GM12878 (cell line): ENCODE results near the gene CDC14A. TPM values are rescaled to one million over a fixed set of nuclear protein-coding genes. Genes with fewer than 3 reads are reported as not detected.

Experiments
- ATAC-seq: fragments of 200-7000 bp; cut with Tn5 transposase; 3 replicates; pipeline ENCODE4 v1.9.1; 2020; ENCODE audit warnings: mild to moderate bottlenecking, moderate library complexity
- BruUV-seq: library from RNA; stranded (reverse); fragments of 400-500 nt; replicated peaks from 2 replicates; lab custom pipeline; 2021; lab: Mats Ljungman, UMichigan
- CTCF ChIA-PET: fragments of 300-600 bp; sonication (Branson Sonifier 250); formaldehyde crosslinking; extraction: SDS; loops from one replicate; lab custom pipeline; 2021; ENCODE audit warnings: inconsistent platforms; lab: Yijun Ruan, JAX
- POLR2A ChIA-PET: fragments of 350-600 bp; formaldehyde crosslinking; extraction: SDS; loops from one replicate; lab custom pipeline; 2021; ENCODE audit warnings: inconsistent platforms; lab: Charles Lee
- RAD21 ChIA-PET: fragments of 300-600 bp; sonication (Branson Sonifier 250); formaldehyde crosslinking; loops from one replicate; lab custom pipeline; 2023; ENCODE audit warnings: antibody characterized with exemption; ENCODE audit not compliant: unreplicated experiment; lab: Charles Lee
- SMC1A ChIA-PET: fragments of 300-600 bp; sonication (Branson Sonifier 250); formaldehyde crosslinking; loops from one replicate; lab custom pipeline; 2023; ENCODE audit not compliant: unreplicated experiment, uncharacterized antibody; lab: Charles Lee
- DNase-seq: peaks from one replicate; pipeline ENCODE4 v3.0.0-alpha.2; 2011; ENCODE audit warnings: low read depth, low spot score
- FAIRE-seq: peaks from 3 replicates; lab custom pipeline; 2011; peaks lifted over from hg19 to GRCh38; lab: Jason Lieb, UNC
- H2AFZ ChIP-seq: 2 replicates; pipeline ENCODE4 v1.6.0; 2011; ENCODE audit warnings: low read depth, low read length, control low read depth; ENCODE audit not compliant: control insufficient read depth
- H3K27ac ChIP-seq: 2 replicates; pipeline ENCODE4 v1.5.1; 2011; ENCODE audit warnings: control low read depth; ENCODE audit not compliant: control insufficient read depth, insufficient read depth
- H3K27me3 ChIP-seq, 2 experiments: replicated peaks in 1 of 2; 2 replicates each; pipeline versions ENCODE4 v1.6.0 to v1.6.1; 2011; ENCODE audit warnings: low read length in 1 of 2; ENCODE audit not compliant: control insufficient read depth in 2 of 2, insufficient read depth in 2 of 2
- H3K36me3 ChIP-seq, 2 experiments: 2 replicates each; pipeline ENCODE4 v1.5.1; 2011; ENCODE audit warnings: low read length in 1 of 2; ENCODE audit not compliant: control insufficient read depth in 2 of 2, insufficient read depth in 2 of 2
- H3K4me1 ChIP-seq: 2 replicates; pipeline ENCODE4 v1.6.1; 2011; ENCODE audit warnings: mild to moderate bottlenecking, low read length, moderate library complexity, mixed read lengths; ENCODE audit not compliant: control insufficient read depth, insufficient read depth
- H3K4me2 ChIP-seq: 2 replicates; pipeline ENCODE4 v1.6.0; 2011; ENCODE audit warnings: control low read depth; ENCODE audit not compliant: control insufficient read depth, insufficient read depth
- H3K4me3 ChIP-seq: fragments of 200-600 bp; sonication (generic); 2 replicates; pipeline ENCODE4 v1.5.1; 2016
- H3K79me2 ChIP-seq: 2 replicates; pipeline ENCODE4 v1.6.0; 2011; ENCODE audit warnings: low read length; ENCODE audit not compliant: control insufficient read depth, insufficient read depth
- H3K9ac ChIP-seq: 2 replicates; pipeline ENCODE4 v1.8.0; 2011; ENCODE audit warnings: low read length, control low read depth, mixed read lengths; ENCODE audit not compliant: control insufficient read depth, insufficient read depth
- H3K9me3 ChIP-seq: replicated peaks from 3 replicates; pipeline ENCODE4 v1.5.1; 2011; ENCODE audit warnings: mild to moderate bottlenecking, low read length; ENCODE audit not compliant: control insufficient read depth, insufficient read depth
- H4K20me1 ChIP-seq: 2 replicates; pipeline ENCODE4 v1.6.0; 2011; ENCODE audit not compliant: control insufficient read depth, insufficient read depth
- MEF2A ChIP-seq: IDR thresholded peaks from 2 replicates; pipeline ENCODE4 v1.6.1; 2011; ENCODE audit warnings: low read depth, mild to moderate bottlenecking, low read length, moderate library complexity; ENCODE audit not compliant: insufficient read depth
- NFIC ChIP-seq: IDR thresholded peaks from 2 replicates; pipeline ENCODE4 v1.6.1; 2012; ENCODE audit warnings: low read depth, mild to moderate bottlenecking, inconsistent platforms, low read length, moderate library complexity
- PAX5 ChIP-seq: IDR thresholded peaks from 2 replicates; pipeline ENCODE4 v1.6.1; 2011; ENCODE audit warnings: low read depth, low read length, borderline replicate concordance
- RUNX3 ChIP-seq: IDR thresholded peaks from 2 replicates; pipeline ENCODE4 v1.6.1; 2012; ENCODE audit warnings: low read length, inconsistent platforms
- SMARCA5 ChIP-seq: fragments of 450-650 bp; IDR thresholded peaks from 2 replicates; pipeline ENCODE4 v1.6.1; 2017; ENCODE audit warnings: mild to moderate bottlenecking
- SUZ12 ChIP-seq: fragments of 200-600 bp; sonication (generic); IDR thresholded peaks from one replicate; pipeline ENCODE4 v1.6.1; 2018; ENCODE audit warnings: antibody characterized with exemption, mild to moderate bottlenecking; ENCODE audit not compliant: unreplicated experiment
- ZNF207 ChIP-seq: fragments of 450-650 bp; IDR thresholded peaks from 2 replicates; pipeline ENCODE4 v1.6.1; 2014; ENCODE audit warnings: antibody characterized with exemption, mild to moderate bottlenecking, borderline replicate concordance
- WGBS: methylation state at CpG from one replicate; pipeline ENCODE4 v1.1.6; 2016; ENCODE audit warnings: low lambda C conversion rate; ENCODE audit not compliant: insufficient replicate concordance, insufficient coverage; ENCODE audit errors: missing lambda C conversion rate; 5-methylcytosine and 5-hydroxymethylcytosine counted together
- in situ Hi-C: fragments of 300-500 bp; cut with MboI; formaldehyde crosslinking; loops from 9 replicates; pipeline ENCODE4 v1.14.3; 2018; ENCODE audit warnings: mixed read lengths
- intact Hi-C: fragments of 100-400 bp; cut with micrococcal nuclease; formaldehyde crosslinking; loops from one replicate; pipeline ENCODE4 v1.14.2; 2022; ENCODE audit not compliant: unreplicated experiment
- polyA plus RNA-seq, 11 experiments: library from polyadenylated mRNA; depleted of rRNA in 4 of 11; unstranded in 6 of 11; stranded (reverse) in 5 of 11; fragments of >200 nt; fragmentation: Nextera tagmentation in 4 of 11; fragmentation: Illumina TruSeq in 1 of 11; extraction: Ambion mirVana in 4 of 11; extraction: Trizol in 1 of 11; gene quantifications; 1 replicate in 1 of 11; 2 replicates in 10 of 11; pipeline versions ENCODE4 v1.2.1 to v1.2.3, GENCODE V29; 2011 to 2016; ENCODE audit warnings: inconsistent platforms in 2 of 11, missing spikeins in 2 of 11, low read depth in 1 of 11
- total RNA-seq, 4 experiments: library from RNA; depleted of rRNA in 3 of 4; stranded (reverse); fragments of >200 nt in 3 of 4; fragmentation: Illumina TruSeq in 1 of 4; extraction: Trizol in 1 of 4; gene quantifications; 2 replicates each; pipeline versions ENCODE4 v1.2.1 to v1.2.3, GENCODE V29; 2013 to 2021
- TF ChIP-seq, protein P1 (sequence below): fragments of 450-650 bp; IDR thresholded peaks from 2 replicates; pipeline ENCODE4 v1.6.1; 2017; ENCODE audit warnings: mild to moderate bottlenecking

Gene CDC14A
- total and polyA plus RNA-seq, 10 of the 15 experiments (the other 5 are each of a cell fraction or from before 2014, with no cell fraction given), result 1.5 to 7.1 (median 5.5) TPM

DNA sequence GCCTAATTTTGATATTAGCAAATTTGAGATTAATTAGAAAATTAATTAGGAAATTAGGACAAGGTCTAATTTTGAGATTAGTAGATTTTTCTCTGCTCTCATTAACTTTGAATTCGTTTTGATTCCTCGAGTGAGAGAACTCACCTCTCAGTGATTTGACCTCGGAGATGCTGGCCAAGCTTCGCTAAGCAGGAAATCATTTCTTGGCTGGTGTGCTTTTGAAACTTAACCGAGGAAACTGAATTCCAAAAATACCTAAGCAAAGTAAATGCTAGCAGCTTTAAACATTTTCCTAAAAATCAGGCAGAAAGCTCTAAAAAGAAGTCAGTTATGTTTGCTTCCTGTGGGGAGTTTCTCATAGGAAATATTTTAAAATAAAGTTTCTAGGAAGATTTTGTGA is 34.9 kb downstream of the CDC14A start:
- ATAC-seq, result peak; percentile 58
- in situ Hi-C loops (no loop called here), intact Hi-C loops (no loop called here)
- 12% methylated on average over 5 of the region's 5 CpGs for WGBS
- H3K79me2 ChIP-seq, result no peaks in the 10 kb centered on the region
- ChIA-PET POLR2A (interaction anchor here (0.6 to 2.7 kb wide), 3 partner anchors 10 to 27 kb away, joined by 3 to 8 read pairs (median 4); no protein-coding TSS in a partner anchor), CTCF (interaction anchor here (0.7 to 2.0 kb wide), 5 partner anchors 29 to 114 kb away, joined by 3 to 10 read pairs (median 3); no protein-coding TSS in a partner anchor), RAD21 (interaction anchor here (0.9 to 1.1 kb wide), 3 partner anchors 24 to 29 kb away, joined by 3 to 6 read pairs (median 3); no protein-coding TSS in a partner anchor), SMC1A (interaction anchor here (0.8 to 3.9 kb wide), 9 partner anchors 9 to 72 kb away, joined by 3 to 14 read pairs (median 4); partner anchors contain the start of gene CDC14A)
- H3K9me3 ChIP-seq, result no peaks in the 10 kb centered on the region
- no TSS peak for BruUV-seq
- TF ChIP-seq, protein P1, sequence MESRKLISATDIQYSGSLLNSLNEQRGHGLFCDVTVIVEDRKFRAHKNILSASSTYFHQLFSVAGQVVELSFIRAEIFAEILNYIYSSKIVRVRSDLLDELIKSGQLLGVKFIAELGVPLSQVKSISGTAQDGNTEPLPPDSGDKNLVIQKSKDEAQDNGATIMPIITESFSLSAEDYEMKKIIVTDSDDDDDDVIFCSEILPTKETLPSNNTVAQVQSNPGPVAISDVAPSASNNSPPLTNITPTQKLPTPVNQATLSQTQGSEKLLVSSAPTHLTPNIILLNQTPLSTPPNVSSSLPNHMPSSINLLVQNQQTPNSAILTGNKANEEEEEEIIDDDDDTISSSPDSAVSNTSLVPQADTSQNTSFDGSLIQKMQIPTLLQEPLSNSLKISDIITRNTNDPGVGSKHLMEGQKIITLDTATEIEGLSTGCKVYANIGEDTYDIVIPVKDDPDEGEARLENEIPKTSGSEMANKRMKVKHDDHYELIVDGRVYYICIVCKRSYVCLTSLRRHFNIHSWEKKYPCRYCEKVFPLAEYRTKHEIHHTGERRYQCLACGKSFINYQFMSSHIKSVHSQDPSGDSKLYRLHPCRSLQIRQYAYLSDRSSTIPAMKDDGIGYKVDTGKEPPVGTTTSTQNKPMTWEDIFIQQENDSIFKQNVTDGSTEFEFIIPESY, result no peak
- TF ChIP-seq SMARCA5 (no peak), NFIC (no peak), PAX5 (peak; percentile 62), RUNX3 (no peak; the same call in 1 of the 2 replicates), ZNF207 (no peak), MEF2A (0 out of 2 replicates have a peak, but pooled peaks have one; percentile 32), SUZ12 (no peak)
- DNase-seq, result no peak
- H2AFZ ChIP-seq, result peak overlapping the region; percentile 33
- peaks cover 23% of the 10 kb centered on the region for H3K4me1 ChIP-seq
- FAIRE-seq, result peak; percentile 38
- H3K9ac ChIP-seq, result no peak overlapping the region; the same call in 1 of the 2 replicates
- H3K27ac ChIP-seq, result peak overlapping the region; percentile 46
- no peaks in the 10 kb centered on the region for H3K27me3 ChIP-seq
- no peak overlapping the region for H3K4me3 ChIP-seq
- H3K36me3 ChIP-seq, result peaks cover 0 to 3% of the 10 kb centered on the region in 2 experiments; a peak in 2 of 4 replicates
- H4K20me1 ChIP-seq, result no peaks in the 10 kb centered on the region
- H3K4me2 ChIP-seq, result peak overlapping the region; percentile 85
